ENCODE measurements around the gene KIF13A.

The KIF13A gene

GRCh38 chr6:17867880-17868279 lies 119.6 kb downstream of the KIF13A start:
- no peak for DNase-seq (ENCODE audit: low spot score)
- H3K27ac ChIP-seq = peak overlapping the region in 1 of 2 donors; percentile 59
- TF ChIP-seq, protein P1, sequence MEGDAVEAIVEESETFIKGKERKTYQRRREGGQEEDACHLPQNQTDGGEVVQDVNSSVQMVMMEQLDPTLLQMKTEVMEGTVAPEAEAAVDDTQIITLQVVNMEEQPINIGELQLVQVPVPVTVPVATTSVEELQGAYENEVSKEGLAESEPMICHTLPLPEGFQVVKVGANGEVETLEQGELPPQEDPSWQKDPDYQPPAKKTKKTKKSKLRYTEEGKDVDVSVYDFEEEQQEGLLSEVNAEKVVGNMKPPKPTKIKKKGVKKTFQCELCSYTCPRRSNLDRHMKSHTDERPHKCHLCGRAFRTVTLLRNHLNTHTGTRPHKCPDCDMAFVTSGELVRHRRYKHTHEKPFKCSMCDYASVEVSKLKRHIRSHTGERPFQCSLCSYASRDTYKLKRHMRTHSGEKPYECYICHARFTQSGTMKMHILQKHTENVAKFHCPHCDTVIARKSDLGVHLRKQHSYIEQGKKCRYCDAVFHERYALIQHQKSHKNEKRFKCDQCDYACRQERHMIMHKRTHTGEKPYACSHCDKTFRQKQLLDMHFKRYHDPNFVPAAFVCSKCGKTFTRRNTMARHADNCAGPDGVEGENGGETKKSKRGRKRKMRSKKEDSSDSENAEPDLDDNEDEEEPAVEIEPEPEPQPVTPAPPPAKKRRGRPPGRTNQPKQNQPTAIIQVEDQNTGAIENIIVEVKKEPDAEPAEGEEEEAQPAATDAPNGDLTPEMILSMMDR (IDR thresholded peaks at IDR 0.05) = no peak

GRCh38 chr6:17866876-17867444 lies 120.5 kb downstream of the KIF13A start:
- TF ChIP-seq, protein P1 (IDR thresholded peaks at IDR 0.05) = no peak
- Histone ChIP-seq H3K27ac (peak overlapping the region; percentile 32 to 59), H3K4me3 (no peak overlapping the region)
- DNase-seq (ENCODE audit: low spot score) = no peak

More at GRCh38 chr6:17867880-17868279, 119.6 kb downstream of the KIF13A start:
- H3K4me3 ChIP-seq = no peak overlapping the region

DNA sequence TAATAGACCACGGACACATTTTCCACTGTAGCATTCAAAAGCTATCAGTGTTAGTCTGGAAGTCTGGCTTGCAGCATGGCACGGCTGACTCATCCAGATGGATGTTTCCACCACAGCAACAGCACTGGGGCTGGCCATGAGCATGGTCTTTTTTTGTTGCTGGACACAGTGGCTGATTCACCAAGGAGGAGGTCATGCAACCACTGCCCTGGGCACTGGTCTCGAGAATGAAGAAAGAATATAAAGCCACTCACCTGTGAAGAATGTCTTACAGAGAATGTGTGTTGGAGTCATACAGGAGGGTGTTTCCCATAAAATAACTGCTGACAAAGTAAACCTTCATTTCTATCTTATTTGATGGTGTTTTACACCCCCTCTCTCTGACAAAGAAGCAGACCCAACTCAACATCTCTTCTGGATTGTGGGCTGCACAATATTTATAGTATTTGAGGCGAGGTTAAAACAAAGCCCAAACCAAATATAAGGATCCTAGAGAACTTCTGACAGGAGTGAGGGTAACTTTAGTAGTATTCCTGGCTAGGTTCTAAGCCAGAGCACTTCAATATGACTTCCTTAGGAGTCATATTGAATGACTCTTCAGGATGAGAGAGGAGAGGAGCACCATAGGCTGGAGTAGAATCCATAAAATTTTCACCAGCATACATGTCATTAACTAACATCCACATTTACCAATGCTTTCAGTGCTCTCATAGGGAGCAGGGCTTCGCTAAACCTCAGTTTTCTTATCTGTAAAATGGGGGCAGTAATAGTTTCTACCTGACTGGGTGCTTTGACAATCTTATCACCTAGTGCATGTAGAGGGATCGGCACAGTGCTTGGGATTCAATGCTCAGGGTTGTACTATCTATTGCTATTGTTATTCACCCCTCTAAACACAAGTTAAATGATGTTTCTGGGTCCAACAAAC lies 121.4 kb downstream of the KIF13A start:
- Histone ChIP-seq H3K27ac (peak overlapping the region; percentile 74 to 79), H3K4me3 (no peak overlapping the region)
- DNase-seq (ENCODE audit: low spot score) = peak; percentile 94
- TF ChIP-seq, protein P1 (IDR thresholded peaks at IDR 0.05) = no peak

- peak overlapping the region; percentile 51 to 79 for H3K27ac ChIP-seq
- no peak for DNase-seq (ENCODE audit: low spot score)
- no peak overlapping the region for H3K4me3 ChIP-seq
- TF ChIP-seq, protein P1 (IDR thresholded peaks at IDR 0.05) = no peak
Observed at GRCh38 chr6:17865243-17865642, 122.2 kb downstream of the KIF13A start.

DNA sequence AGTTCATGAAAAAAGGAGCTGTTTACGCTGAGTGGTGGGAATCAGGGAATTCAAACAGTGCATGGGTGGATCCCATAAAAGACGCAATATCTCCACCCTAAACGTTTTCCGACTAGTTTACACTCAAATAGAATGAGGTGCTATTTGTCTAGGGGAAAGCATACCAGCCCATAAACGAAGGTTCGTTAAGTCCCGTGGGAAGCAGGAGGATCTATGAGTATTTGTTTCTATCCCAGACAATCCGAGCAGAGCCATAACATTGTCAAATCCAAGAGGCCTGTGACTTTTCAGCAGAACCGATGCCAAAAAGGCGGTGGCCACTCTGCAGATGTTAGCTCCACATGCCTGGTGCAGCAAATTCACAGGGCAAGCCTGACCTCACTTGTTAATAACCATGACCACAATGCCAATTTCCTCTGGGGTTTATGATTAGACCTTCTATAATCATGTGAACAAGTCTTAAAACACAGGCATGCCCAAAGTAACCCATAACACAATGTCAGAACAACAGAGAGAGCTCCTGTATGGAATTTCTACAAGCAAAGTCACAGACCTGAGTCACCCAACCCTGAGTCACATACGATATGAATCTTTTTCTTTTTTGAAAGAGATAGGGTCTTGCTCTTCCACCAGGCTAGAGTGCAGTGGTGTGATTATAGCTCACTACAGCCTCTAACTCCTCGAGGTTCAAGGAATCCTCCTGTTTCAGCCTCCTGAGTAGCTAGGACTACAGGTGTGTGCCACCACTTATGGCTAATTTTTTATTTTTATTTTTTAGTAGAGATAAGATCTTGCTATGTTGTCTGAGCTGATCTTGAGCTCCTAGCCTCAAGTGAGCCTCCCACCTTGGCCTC lies 123.3 kb downstream of the KIF13A start:
- DNase-seq (ENCODE audit: low spot score) = no peak
- TF ChIP-seq, protein P1 (IDR thresholded peaks at IDR 0.05) = no peak
- H3K4me3 ChIP-seq = peak overlapping the region; percentile 1
- H3K27ac ChIP-seq = peak overlapping the region; percentile 51 to 79

- DNase-seq (ENCODE audit: low spot score) = no peak
- no peak overlapping the region for H3K27ac ChIP-seq
Observed at GRCh38 chr6:17861361-17861760, 126.1 kb downstream of the KIF13A start.

More at GRCh38 chr6:17861361-17861760, 126.1 kb downstream of the KIF13A start:
- no peak overlapping the region for H3K4me3 ChIP-seq
- TF ChIP-seq, protein P1 (IDR thresholded peaks at IDR 0.05) = no peak
